Activated effector memory CD4-positive, alpha-beta T cell treated with anti-CD3 and anti-CD28 coated beads, Interleukin-2, amount 50 U/mL, for 16 hours (primary cell): ENCODE measurements around the gene NDFIP2.
A peak's percentile ranks its signal among the peaks of the same experiment; 100 is the strongest.

ENCODE experiments used
- DNase-seq: peaks from one replicate; pipeline ENCODE4 v3.0.0-alpha.2; 2020

Gene NDFIP2, protein sequence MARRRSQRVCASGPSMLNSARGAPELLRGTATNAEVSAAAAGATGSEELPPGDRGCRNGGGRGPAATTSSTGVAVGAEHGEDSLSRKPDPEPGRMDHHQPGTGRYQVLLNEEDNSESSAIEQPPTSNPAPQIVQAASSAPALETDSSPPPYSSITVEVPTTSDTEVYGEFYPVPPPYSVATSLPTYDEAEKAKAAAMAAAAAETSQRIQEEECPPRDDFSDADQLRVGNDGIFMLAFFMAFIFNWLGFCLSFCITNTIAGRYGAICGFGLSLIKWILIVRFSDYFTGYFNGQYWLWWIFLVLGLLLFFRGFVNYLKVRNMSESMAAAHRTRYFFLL

DNA sequence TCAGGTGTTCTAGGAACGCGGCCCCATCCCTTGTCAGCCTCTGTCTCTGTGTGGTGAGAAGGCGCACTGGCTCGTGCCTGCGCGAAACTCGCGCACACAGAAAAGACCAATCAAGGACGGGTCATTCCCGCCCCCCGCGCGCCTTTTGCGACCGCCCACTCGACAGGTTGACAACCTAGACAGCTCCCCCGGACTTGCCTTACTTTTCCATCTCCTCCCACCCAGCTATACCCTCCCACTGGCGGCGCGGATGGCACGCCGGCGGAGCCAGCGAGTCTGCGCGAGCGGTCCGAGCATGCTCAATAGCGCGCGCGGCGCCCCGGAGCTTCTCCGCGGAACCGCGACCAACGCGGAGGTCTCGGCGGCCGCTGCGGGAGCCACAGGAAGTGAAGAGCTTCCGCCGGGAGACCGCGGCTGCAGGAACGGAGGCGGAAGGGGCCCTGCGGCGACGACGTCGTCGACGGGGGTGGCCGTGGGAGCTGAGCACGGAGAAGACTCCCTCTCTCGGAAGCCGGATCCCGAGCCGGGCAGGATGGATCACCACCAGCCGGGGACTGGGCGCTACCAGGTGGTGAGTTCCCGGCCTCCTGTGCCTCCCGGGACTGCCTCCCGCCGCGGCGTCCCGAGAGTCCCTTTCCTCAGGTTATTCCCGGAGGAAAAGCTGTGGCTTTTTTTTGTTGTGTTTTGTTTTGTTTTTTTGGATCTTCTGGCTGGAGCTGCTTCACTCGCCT is at the start of gene NDFIP2:
NDFIP2 (plus strand) TSS at position 202 of the 731 bp plus-strand sequence; CDS start at position 251, 49 bp downstream.
- DNase-seq = peak; percentile 95

DNA sequence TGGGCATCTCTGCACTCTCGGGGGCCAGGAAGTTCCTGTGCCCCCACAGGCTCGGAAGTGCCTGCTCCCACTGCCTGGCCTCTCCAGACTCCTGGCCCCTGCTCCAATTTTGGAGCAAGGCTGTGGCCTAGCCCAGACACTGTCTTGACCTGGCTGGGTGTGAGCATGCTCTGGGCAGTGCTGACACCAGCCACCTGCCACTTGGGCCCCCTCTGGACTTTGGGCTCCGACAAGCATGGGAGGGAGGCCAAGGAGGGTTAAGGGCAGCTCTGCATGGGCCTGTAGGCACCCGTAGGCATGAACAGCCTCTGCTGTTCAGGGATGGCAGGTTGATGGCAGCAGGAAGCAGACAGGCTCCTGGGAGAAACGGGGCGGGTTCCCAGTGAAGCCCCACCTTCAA is 48.9 kb upstream of the NDFIP2 start:
- no peak for DNase-seq

DNA sequence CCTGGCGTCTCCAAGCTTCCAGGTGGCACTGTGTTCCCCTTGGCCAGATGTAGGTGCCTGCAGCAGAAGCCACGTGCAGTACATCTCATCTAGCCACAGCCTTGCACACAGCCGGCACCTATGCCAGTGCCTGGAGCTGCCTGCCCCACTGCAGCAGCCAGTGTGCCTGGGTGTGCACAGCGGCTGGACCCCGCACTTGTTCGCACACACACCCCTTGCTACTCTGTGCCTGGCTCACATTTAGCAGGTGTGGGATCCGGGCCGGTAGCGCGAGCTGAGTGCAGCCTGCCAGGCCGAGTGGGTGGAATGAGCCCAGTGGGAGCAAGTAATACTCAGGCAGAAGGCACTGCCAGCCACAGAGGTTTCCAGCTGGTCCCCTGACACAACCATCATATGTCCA is 48.0 kb upstream of the NDFIP2 start:
- DNase-seq = no peak

DNA sequence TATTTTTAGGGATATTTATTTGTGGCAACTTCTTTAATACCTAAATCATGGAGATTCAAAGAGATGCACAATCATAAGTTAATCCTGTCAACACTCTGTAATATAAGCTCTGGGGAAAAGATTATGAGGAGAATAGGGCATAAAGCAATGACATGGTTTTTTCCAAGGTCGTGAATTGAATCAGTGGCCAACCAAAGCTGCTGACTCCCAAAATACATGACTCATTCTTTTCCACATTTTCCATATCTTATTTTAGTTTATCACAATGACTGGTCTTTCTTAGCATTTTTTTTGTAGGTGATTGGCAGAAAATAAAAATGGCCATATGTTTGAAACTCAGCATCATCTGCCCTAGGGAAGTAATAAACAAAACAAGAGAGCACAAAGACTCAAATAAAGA is 46.4 kb upstream of the NDFIP2 start:
- no peak for DNase-seq

DNA sequence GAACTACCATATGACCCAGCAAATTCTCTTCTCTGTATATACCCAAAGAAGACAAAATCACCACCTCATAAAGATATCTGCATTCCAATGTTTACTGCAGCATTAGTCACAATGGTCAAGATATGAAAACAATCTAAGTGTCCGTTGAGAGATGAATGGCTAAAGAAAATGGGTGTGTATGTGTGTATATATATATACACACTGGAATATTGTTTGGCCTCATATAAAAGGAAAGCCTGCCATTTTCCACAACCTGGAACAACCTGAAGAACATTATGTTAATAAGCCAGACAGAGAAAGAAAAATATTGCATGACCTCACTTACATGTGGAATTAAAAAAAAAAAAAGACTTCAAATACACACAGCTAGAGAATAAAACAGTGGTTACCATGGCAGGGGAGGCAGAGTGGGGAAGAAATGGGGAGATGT is 45.4 kb upstream of the NDFIP2 start:
- no peak for DNase-seq

DNA sequence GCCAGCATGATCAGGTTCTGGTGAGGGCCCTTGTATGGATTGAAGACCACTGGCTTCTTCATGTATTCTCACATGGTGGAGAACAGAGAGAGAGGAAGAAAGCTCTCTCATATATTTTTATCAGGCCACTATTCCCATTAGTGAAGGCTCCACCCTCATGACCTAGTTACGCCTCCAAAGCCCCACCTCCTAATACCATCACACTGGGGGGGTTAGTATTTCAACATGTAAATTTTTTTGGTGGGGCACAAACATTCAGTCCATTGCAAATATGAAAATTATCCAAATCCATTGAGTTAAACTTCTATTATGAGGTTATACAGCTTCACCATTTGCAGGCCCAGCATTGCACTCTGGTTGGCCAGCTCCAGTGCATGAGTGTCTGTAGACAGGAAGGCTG is 41.7 kb upstream of the NDFIP2 start:
- no peak for DNase-seq

DNA sequence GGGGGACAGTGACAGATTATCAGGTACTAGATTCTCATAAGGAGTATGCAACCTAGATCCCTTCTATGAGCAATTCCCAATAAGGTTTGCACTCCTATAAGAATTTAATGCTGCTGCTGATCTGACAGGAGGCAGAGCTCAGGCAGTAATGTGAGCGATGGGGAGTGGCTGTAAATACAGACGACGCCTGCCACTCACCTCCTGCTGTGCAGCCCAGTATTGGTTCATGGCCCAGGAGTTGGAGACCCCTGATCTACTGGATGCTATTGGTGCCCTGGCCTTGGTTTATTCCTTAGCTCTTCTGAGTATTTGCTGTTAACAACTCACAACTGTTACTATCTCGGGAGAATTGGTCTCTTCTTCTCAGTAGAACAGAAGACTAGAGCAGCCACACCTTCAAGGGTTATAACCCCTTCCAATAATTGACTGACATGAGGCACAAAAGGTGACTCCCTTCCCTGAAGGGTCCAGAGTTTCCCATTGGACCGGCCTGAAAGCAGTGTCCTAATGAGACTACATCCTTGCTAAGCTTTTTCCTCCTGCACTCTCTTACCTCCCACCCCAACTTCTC is 39.9 kb upstream of the NDFIP2 start:
- DNase-seq = no peak

DNA sequence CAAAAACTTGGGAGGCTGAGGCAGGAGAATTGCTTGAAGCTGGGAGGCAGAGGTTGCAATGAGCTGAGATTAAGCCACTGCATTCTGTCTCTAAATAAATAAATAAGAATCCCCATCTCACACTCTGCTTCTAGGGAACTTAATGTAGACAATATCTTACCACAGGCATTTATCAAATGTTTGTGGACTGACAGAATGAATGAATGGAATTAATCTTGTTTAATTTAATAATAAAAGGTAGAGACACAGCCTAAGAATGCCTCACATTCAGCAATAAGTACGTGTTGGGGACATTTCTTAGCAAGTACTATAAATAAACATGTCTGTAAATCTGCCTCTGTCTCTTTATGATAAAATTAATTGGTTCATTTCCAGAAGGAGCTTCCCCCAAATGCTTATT is 38.7 kb upstream of the NDFIP2 start:
- DNase-seq = no peak

DNA sequence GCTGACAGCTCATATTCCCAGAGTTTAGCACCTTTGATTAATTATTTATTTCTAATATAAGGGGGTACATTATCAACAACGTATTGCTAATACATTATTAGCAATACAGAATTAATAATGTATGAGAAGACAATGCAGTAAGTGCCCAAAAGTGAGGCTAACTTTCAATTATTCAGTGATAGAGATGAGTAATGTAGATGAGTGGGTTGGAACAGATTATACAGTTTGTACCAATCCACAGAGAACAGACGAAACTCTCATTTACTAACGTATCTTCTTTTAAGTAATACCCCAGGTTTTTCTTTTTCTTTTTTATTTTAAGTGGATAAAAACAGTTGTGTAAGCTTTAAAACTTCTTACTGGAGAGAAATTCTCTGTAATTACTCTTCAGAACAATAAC is 38.2 kb upstream of the NDFIP2 start:
- no peak for DNase-seq

DNA sequence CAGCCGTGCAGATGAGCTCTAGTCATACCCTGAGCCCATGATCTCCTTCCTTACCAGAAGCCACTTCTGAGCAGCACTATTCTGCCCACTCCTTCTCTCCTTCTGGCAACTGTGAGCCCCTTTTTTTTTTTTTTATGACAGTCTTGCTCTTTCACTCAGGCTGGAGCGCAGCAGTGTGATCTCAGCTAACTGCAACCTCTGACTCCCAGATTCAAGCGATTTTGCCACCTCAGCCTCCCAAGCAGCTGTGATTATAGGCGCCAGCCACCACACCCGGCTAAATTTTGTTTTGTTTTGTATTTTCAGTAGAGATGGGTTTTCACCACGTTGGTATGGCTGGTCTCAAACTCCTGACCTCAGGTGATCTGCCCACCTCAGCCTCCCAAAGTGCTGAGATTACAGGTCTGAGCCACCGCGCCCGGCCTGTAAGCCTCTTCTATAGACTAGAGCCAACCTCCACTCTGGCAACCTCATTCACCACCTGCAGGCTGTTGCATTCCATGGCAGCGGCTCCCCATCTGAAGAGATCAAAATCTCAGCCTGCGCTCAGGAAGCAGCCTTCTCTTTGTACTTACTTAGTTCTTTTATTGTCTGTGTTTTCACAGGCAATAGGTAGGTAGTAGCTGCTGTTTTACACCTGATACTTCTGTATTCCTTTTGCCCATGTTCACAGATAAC is 34.8 kb upstream of the NDFIP2 start:
- no peak for DNase-seq

DNA sequence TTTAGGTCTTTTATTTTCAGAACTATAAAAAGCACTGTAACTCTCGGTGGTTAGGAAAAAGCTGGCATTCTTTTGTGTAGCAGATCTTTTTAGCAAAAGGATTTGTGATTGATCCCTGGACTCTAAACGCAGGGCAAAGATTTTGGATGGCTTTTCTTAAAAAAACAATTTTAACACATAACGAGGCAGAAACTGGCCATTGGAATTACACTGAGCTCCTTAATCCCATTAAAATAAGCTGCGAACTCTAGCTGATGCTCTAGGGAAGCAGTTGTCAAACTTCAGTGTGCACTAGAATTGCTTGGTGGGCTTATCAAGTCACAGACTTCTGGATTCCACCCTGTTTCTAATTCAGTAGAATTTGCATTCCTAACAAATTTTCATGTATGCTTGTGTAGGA is 33.8 kb upstream of the NDFIP2 start:
- DNase-seq = no peak

DNA sequence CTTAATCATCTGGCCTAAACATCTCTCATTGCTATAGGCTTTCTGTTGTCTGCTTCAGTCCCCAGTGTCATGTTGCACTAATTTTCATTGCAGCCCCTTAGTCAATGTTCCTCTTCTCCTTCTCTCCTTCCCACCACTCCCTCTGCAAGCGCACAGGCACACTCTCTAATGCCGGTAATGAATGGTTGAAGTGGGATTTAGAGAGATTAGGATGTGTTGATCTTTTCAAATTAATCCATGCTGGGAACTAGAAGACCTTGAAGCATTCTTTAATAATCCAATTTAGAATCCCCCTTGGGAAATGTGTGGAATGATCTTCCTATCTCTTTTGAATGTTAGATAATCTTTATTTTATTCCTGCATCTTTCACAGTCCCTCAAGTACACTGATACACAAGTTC is 33.2 kb upstream of the NDFIP2 start:
- no peak for DNase-seq

DNA sequence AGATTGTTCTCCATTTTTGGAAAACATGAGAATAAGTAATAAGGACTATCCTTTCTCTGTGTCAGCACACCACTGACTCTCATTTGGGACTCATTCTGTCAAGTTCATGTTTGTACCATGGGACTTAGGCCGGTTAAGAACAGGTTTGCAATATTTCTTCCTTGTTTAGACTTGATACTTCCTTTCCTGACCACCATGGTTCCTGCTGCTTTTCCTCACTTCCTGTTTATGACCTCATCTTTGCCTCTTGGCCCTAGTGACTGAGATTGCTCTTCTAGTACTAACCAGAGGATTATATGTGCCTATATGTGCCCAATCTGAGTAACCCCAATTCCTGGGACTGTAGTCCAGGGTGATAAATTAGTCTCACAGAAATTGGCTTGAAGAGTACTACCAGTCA is 32.5 kb upstream of the NDFIP2 start:
- DNase-seq = no peak

DNA sequence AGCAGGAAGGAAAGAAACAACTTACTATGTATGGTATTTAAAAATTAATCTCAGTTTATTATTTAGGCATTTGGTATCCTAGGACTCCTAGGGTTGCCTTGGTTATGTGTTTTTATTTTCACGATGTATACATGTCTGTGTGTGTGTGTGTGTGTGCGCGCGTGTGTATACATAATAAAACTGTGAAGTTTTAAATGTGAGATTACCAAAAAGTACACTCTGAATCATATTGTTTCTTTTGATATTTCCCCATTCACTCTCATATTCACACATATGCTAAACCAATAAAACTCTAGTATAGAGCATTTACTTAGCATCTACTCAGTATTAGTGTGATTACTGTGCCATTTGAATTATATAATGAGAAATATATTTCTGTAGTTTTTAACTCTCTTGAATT is 30.8 kb upstream of the NDFIP2 start:
- no peak for DNase-seq

DNA sequence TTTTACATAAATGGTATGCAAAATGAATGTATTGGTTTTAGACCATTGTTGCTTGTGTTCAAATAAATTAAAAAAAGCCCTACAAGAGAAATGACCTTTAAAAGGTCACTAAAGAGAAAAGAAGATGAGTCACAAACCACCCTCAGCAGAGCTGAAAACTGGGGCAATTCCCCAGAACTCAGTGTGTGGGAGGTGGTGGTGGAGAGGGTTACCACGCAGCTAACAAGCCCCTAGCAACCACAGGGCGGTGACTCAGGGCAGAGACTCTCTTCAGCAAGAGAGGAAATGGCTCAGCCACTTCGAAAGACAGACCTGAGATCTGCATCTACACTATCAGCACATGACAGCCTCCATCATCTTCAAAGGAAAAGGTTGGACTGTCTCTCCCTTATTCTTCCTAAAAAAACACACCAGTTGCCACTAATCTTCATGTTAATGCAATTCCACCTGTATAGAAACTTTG is 29.4 kb upstream of the NDFIP2 start:
- DNase-seq = peak; percentile 96

DNA sequence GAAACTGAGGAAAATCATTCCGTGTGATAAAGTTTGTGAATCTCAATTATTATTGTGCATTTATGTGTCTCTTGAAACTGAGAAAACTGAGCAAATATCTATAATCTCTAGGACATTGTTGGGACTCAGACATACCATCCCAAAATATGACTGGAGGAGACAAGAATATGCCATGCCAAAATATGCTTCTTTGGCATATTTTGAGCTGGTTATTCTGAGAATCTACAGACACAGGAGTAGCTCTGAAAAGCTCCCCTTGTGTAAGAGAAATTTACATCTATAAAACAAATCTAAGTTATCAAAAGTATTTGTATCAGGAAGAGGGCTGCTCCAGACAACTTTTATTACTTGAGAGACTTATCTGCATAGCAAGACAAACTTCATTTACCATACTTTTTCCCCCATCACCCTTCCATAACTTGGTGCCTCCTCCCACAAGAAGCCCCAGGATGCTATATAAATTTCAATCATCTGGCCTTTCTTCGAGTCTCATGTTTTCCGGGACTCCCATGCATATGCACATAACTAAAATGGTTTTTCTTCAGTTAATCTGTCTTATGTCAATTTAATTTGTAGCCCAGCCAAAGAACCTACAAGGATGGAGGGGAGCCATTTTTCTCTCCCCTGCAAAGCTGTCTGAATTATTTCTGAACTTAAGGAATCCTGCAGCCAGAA is 28.6 kb upstream of the NDFIP2 start:
- DNase-seq = no peak

DNA sequence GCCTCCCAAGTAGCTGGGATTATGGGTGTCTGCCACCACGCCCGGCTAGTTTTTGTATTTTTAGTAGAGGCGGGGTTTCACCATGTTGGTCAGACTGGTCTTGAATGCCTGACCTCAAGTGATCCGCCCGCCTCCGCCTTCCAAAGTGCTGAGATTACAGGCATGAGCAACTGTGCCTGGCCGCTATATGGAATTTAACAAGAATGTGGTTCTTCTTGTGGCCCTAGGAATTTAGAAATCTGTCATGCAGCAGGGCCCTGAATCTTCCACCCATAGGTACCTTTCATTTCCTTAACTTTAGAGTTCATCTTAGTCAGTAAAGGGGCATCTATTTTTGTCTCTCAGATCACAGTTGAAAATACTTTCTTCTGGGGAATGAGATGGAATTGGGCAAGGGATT is 25.6 kb upstream of the NDFIP2 start:
- no peak for DNase-seq

DNA sequence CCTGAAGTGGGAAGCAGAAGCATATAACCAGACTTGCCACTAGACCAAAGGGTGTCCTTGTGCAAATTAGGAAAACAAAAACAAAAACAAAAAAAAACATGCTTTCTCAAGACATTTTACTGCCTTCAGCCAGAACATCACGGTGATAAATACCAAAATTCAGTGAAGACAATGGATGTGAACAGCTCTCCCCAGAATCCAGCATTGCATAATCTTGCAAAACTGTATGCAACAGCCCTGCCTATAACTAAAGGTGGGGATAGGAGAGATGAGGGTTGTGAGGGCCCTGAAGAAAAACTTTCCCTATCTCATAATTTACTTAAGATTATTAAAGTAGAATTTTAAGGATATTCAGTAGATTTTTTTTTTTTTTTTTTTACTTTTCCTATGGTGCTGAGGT is 24.9 kb upstream of the NDFIP2 start:
- no peak for DNase-seq

DNA sequence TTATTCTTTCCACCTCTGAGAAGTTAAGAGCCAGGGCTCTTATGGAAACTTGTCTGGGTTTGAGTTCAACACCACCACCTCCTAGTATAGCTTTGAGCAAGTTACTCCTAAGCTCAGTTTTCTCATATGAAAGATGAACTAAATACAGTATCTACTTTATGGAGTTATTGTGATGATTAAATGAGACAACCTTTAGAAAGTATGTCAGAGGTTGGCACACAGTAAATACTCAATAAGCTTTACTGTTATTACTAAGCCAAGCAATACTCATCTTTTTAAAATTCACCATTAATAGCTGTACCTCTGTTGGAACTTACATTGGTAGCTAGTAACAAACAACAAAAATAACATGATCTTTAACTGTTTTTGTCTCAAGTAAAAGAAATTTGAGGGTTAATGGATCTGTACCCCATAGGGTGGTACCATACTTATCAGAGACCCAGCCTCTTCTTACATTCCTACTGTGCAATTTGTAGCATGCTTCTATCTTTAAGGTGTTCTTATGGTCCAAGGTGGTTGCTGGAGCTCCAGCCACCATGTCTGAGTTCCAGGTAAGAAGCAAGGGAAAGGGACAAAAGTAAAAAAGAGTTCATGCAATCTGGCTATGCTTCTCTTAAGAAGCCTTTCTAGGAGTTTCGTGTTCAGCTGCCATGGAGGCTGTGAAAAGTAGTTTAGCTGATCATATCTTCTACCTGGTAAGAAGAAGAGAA is 24.1 kb upstream of the NDFIP2 start:
- DNase-seq = no peak

DNA sequence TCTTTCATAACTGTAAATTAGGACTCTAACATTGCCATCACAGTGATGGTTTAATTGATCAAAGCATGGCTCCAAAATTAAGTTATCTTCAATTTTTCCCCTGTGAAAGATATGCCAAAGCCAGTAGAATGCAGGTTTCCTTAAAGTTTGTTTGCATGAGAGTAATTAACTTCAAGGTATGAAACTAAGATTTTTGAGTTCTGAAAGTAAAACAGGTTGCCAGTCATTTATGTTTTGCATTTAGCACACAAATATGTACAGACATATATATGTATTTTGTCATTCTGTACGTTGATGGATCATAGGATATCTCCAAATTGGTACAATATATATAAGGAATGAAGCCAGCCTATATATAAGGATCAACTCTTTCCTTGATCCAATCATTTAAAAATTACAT is 23.6 kb upstream of the NDFIP2 start:
- no peak for DNase-seq

DNA sequence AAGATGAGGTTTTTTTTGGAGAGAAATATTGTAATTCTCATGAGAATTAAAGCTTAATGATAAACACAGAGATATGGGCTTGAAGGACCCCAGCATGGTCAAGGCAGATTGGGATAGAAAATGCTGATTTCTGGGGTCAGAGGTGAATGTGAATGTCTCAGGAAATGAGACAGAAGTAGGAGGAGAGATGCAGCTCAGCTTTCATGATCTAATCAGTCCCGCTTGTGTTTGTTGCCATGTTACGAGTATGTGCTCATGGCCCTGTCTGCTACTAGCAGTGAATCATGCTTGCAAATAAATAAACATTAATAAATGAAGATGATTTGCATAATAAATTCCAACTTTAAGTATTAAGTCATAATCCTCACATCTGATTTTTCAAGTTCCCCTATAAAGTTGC is 23.0 kb upstream of the NDFIP2 start:
- no peak for DNase-seq

DNA sequence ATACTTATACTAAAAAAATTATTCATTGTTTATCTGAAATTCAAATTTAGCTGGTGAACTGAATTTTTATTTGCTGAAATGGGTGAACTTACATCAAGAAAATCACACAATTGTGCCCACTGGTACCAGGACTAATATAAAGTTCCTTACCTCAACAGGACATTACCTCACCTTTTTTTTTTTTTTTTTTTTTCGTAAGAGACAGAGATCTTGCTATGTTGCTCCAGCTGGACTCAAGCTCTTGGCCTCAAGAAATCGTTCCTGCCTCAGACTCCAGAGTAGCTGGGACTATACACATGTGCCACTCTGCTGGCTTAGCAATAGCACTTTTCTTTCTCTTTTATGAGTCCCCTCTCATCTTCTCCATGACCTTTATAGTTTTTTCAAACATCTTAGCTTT is 22.5 kb upstream of the NDFIP2 start:
- DNase-seq = no peak
